Left lung (tissue), 10 donors: ENCODE results near the gene MSX1. TPM values are rescaled to one million over a fixed set of nuclear protein-coding genes. Genes with fewer than 3 reads are reported as not detected.

ENCODE experiments used
- ATAC-seq: fragments of 200-7000 bp; cut with Tn5 transposase; one replicate; pipeline ENCODE4 v1.9.1; 2020; ENCODE audit warnings: moderate library complexity
- DNase-seq, 4 donors: peaks; one replicate each; pipeline ENCODE4 v3.0.0-alpha.2; 2013 to 2020
- H3K27ac ChIP-seq, 2 donors: fragments of 200-600 bp; sonication (generic) in 1 of 2; one replicate each; pipeline versions ENCODE4 v1.5.0 to v1.8.0; 2020 to 2021
- H3K27me3 ChIP-seq, 2 donors: fragments of 200-600 bp; sonication (generic) in 1 of 2; one replicate each; pipeline versions ENCODE4 v1.5.0 to v1.8.0; 2020 to 2021
- H3K36me3 ChIP-seq, 2 donors: fragments of 200-600 bp; sonication (generic) in 1 of 2; one replicate each; pipeline versions ENCODE4 v1.5.0 to v1.8.0; 2020 to 2021
- H3K4me1 ChIP-seq, 2 donors: fragments of 200-600 bp; one replicate each; pipeline ENCODE4 v1.8.0; 2021
- H3K4me3 ChIP-seq, 2 donors: fragments of 200-600 bp; sonication (generic) in 1 of 2; one replicate each; pipeline versions ENCODE4 v1.5.0 to v1.8.0; 2020 to 2021; ENCODE audit warnings: mild to moderate bottlenecking in 1 of 2
- H3K9me3 ChIP-seq, 2 donors: fragments of 200-600 bp; sonication (generic) in 1 of 2; one replicate each; pipeline versions ENCODE4 v1.5.0 to v1.8.0; 2020 to 2021
- CTCF ChIP-seq, 2 donors: fragments of 200-600 bp; sonication (generic) in 1 of 2; IDR thresholded peaks; one replicate each; pipeline versions ENCODE4 v1.5.0 to v1.8.0; 2021; ENCODE audit warnings: antibody characterized with exemption in 2 of 2
- intact Hi-C, 2 donors: fragments of 100-400 bp; cut with DNase I; formaldehyde crosslinking; loops; one replicate each; pipeline versions ENCODE4 v1.11.2 to v1.14.2; 2022
- polyA plus RNA-seq, 6 donors: library from polyadenylated mRNA; unstranded; fragments of 120-200 nt; gene quantifications; one replicate each; pipeline ENCODE4 v1.2.1, GENCODE V29; 2013; ENCODE audit not compliant: insufficient read length in 6 of 6
- total RNA-seq, 2 donors: library from RNA; stranded (reverse); fragmentation: NEBNext Ultra II Directional; extraction: Animal tissue kit (Norgen Biotek cat#: 25700); gene quantifications; one replicate each; pipeline ENCODE4 v1.2.1, GENCODE V29; 2021
- donor health status: DM: no; HTN: yes; CAD: no.
- donor health status: DM: no; HTN: no; CAD: no.

Gene MSX1
- total and polyA plus RNA-seq, 8 donors: 1.2 to 4.2 (median 2.0) TPM

- no peak for ATAC-seq
- intact Hi-C loops: no loop called here
- TF ChIP-seq CTCF (IDR thresholded peaks at IDR 0.05): no peak
- H3K36me3 ChIP-seq: no peaks in the 10 kb centered on the region
- DNase-seq: no peak
- H3K9me3 ChIP-seq: peaks cover 0 to 1% of the 10 kb centered on the region in 2 donors
- H3K27me3 ChIP-seq: peaks cover 0 to 11% of the 10 kb centered on the region in 2 donors
- H3K4me1 ChIP-seq: no peaks in the 10 kb centered on the region
- no peak overlapping the region for H3K4me3 ChIP-seq
- no peak overlapping the region for H3K27ac ChIP-seq
Measured at GRCh38 chr4:4913147-4913561, 53.7 kb downstream of the MSX1 start.

Other genes starting within 250 kb of the MSX1 start
- 1 to 10 TPM in 1 of 2 donors, under 1 TPM in 1; 0.73 to 1.8 TPM for gene CYTL1, start 159.8 kb downstream of the MSX1 start, total RNA-seq
- gene CYTL1, start 159.8 kb downstream of the MSX1 start, polyA plus RNA-seq: 10 to 100 TPM; 17.8 to 56.3 (median 33.0) TPM
- 1 to 10 TPM in 1 of 2 donors, under 1 TPM in 1; 0.90 to 1.9 TPM for gene STK32B, start 191.8 kb downstream of the MSX1 start, total RNA-seq
- gene STK32B, start 191.8 kb downstream of the MSX1 start, polyA plus RNA-seq: 1 to 10 TPM; 2.8 to 5.1 (median 3.8) TPM